Osteocyte (in vitro differentiated cells): ENCODE data around the gene PREX1. TPM values are rescaled to one million over a fixed set of nuclear protein-coding genes. Genes with fewer than 3 reads are reported as not detected.

ENCODE experiments used
- DNase-seq: peaks from one replicate; pipeline ENCODE4 v3.0.0; 2021; ENCODE audit warnings: mixed read lengths; ENCODE audit not compliant: unreplicated experiment; ENCODE audit errors: extremely low spot score
- H3K27ac Mint-ChIP-seq: one replicate; pipeline ENCODE4 v1.8.0; 2021; ENCODE audit warnings: mild to moderate bottlenecking, mixed read lengths; ENCODE audit not compliant: unreplicated experiment
- H3K27me3 Mint-ChIP-seq: one replicate; pipeline ENCODE4 v1.8.0; 2021; ENCODE audit warnings: mixed read lengths; ENCODE audit not compliant: unreplicated experiment
- H3K36me3 Mint-ChIP-seq: one replicate; pipeline ENCODE4 v1.8.0; 2021; ENCODE audit warnings: mixed read lengths; ENCODE audit not compliant: unreplicated experiment
- H3K4me1 Mint-ChIP-seq: one replicate; pipeline ENCODE4 v1.8.0; 2021; ENCODE audit warnings: mixed read lengths; ENCODE audit not compliant: unreplicated experiment
- H3K4me3 Mint-ChIP-seq: one replicate; pipeline ENCODE4 v1.8.0; 2021; ENCODE audit warnings: mild to moderate bottlenecking, moderate library complexity, mixed read lengths; ENCODE audit not compliant: unreplicated experiment
- H3K9me3 Mint-ChIP-seq: one replicate; pipeline ENCODE4 v1.8.0; 2021; ENCODE audit warnings: mixed read lengths; ENCODE audit not compliant: unreplicated experiment
- CTCF ChIP-seq: fragments of 200-600 bp; sonication (generic); IDR thresholded peaks from 2 replicates; pipeline ENCODE4 v1.5.0; 2021; ENCODE audit warnings: antibody characterized with exemption, mild to moderate bottlenecking, moderate library complexity
- total RNA-seq: library from RNA; stranded (reverse); gene quantifications from 2 replicates; pipeline ENCODE4 v1.2.1, GENCODE V29; 2021

Gene PREX1
- total RNA-seq, 1 donor from 2014 or later, result 24.2 TPM

DNA sequence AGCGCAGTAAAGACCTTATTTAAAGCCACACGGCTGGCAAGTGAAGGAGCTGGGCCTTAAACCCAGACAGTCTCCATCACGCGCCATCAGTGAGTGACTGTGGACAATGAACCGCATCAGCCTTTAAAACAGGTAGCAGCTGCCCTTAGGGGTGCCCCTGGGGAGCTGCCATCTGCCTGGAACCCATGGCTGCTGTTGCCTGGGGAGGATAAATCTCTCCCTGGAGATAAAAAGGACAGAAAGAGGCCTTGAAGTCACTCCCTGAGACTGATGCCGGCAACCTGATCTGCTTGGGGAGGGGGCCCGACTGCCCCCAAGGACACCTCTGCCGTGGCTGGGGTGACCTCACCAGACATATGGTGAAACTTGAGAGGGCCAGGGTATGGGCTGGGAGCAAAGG lies 73.5 kb downstream of the PREX1 start:
- H3K4me1 Mint-ChIP-seq, result peaks cover 17% of the 10 kb centered on the region
- no peak for TF ChIP-seq CTCF
- no peaks in the 10 kb centered on the region for H3K36me3 Mint-ChIP-seq
- no peak for DNase-seq
- no peaks in the 10 kb centered on the region for H3K27me3 Mint-ChIP-seq
- H3K27ac Mint-ChIP-seq, result no peak overlapping the region
- peaks cover 6% of the 10 kb centered on the region for H3K9me3 Mint-ChIP-seq
- H3K4me3 Mint-ChIP-seq, result no peak overlapping the region

DNA sequence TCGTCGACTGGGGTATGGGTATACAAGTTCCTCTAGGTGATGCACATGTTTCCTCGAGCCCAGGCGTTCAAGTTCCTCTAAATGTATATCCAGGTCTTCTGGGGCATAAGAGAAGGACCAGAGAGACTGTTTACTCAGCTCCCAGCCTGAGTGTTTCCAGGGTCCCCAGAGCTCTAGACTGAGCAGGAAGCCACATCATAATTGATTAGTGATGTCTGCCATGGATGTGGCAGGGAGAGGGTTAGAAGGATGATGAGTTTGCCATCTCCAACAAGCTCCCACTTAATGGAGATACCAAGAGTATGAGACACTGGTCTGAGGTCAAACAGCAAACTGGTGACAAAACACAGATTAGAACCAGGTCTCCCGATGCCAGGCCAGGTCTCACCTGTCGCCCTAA lies 74.8 kb downstream of the PREX1 start:
- Mint-ChIP-seq H3K27me3 (no peaks in the 10 kb centered on the region), H3K27ac (no peak overlapping the region), H3K4me1 (peaks cover 15% of the 10 kb centered on the region), H3K9me3 (peaks cover 6% of the 10 kb centered on the region), H3K36me3 (no peaks in the 10 kb centered on the region), H3K4me3 (no peak overlapping the region)
- TF ChIP-seq CTCF, result no peak
- no peak for DNase-seq

- Mint-ChIP-seq H3K36me3 (no peaks in the 10 kb centered on the region), H3K27ac (no peak overlapping the region), H3K4me3 (no peak overlapping the region), H3K4me1 (peaks cover 24% of the 10 kb centered on the region), H3K27me3 (no peaks in the 10 kb centered on the region), H3K9me3 (peaks cover 6% of the 10 kb centered on the region)
- no peak for DNase-seq
- no peak for TF ChIP-seq CTCF
Measured at GRCh38 chr20:48751871-48752270, 75.9 kb downstream of the PREX1 start.

DNA sequence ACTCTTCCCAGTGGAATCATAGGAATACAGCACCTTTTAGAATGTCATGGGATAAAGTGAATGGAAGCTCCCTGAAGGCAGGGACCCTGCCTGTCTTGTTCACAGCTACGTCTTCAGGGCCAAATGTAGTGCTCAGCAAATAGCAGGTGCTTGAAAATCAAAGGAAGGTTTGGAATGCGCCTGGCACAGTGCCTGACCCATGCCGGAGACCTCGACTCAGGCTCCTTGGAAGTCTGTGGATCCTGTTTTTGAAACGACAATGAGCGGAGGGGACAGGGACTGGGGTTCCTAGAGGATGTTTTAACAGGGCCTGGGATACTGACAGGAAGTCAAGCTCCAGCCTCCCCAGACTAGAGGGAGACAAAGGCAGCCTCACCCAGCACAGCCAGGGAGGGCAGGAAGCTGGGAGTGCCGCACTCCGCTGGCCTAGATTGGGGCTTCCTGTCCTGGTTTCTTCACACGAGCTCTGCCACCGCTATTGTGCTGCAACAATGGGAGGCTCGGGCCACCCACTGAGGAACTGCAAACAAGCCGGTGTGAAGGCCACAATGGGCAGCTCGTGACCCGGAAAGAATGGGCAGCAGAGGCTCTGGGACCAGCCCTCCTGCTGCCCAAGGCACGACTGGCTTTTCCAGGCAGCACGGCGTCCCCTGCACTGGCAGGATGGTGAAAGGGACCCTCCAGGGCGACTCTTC lies 76.7 kb downstream of the PREX1 start:
- peaks cover 6% of the 10 kb centered on the region for H3K9me3 Mint-ChIP-seq
- H3K27me3 Mint-ChIP-seq, result no peaks in the 10 kb centered on the region
- H3K27ac Mint-ChIP-seq, result peak overlapping the region; percentile 28
- TF ChIP-seq CTCF, result no peak
- H3K4me1 Mint-ChIP-seq, result peaks cover 21% of the 10 kb centered on the region
- no peak for DNase-seq
- H3K4me3 Mint-ChIP-seq, result no peak overlapping the region
- no peaks in the 10 kb centered on the region for H3K36me3 Mint-ChIP-seq

DNA sequence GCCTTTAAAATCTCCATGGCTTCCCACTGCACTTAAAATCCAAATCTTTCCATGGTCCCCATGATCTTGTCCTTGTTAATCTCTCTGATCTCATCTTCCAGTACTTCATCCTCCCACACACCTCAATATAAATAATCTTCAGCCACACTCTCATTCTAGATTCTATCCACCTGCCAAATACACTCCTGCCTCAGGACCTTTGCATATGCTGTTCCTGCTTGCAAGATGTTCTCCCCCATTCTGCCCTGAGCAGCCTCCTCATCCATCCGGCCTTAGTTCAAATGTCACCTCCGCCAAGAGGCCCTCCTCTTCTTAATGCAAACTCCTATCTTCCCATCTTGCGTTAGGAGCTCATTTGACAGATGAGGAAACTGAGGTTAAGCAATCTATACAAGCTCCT lies 77.4 kb downstream of the PREX1 start:
- Mint-ChIP-seq H3K9me3 (peaks cover 6% of the 10 kb centered on the region), H3K27ac (no peak overlapping the region), H3K4me3 (no peak overlapping the region), H3K4me1 (peaks cover 20% of the 10 kb centered on the region), H3K36me3 (no peaks in the 10 kb centered on the region), H3K27me3 (no peaks in the 10 kb centered on the region)
- DNase-seq, result no peak
- no peak for TF ChIP-seq CTCF
